Stimulated activated naive CD8-positive, alpha-beta T cell treated with anti-CD3 and anti-CD28 coated beads, Interleukin-15, Interleukin-2, amounts not matched to agents 100 ng/mL and 50 ng/mL, for 24 hours (primary cell): ENCODE results near the gene SIDT1.
A peak's percentile ranks its signal among the peaks of the same experiment; 100 is the strongest.

ENCODE experiments used
- H3K27ac Mint-ChIP-seq: one replicate; pipeline ENCODE4 v1.8.0; 2021; ENCODE audit warnings: mild to moderate bottlenecking, mixed read lengths
- H3K27me3 Mint-ChIP-seq: one replicate; pipeline ENCODE4 v1.8.0; 2021; ENCODE audit warnings: mixed read lengths
- H3K36me3 Mint-ChIP-seq: one replicate; pipeline ENCODE4 v1.8.0; 2021; ENCODE audit warnings: low read depth, mixed read lengths
- H3K4me1 Mint-ChIP-seq: one replicate; pipeline ENCODE4 v1.8.0; 2021; ENCODE audit warnings: low read depth, mixed read lengths
- H3K4me3 Mint-ChIP-seq: one replicate; pipeline ENCODE4 v1.8.0; 2021; ENCODE audit warnings: mild to moderate bottlenecking, mixed read lengths
- H3K9me3 Mint-ChIP-seq: one replicate; pipeline ENCODE4 v1.8.0; 2021; ENCODE audit warnings: mixed read lengths

Gene SIDT1

DNA sequence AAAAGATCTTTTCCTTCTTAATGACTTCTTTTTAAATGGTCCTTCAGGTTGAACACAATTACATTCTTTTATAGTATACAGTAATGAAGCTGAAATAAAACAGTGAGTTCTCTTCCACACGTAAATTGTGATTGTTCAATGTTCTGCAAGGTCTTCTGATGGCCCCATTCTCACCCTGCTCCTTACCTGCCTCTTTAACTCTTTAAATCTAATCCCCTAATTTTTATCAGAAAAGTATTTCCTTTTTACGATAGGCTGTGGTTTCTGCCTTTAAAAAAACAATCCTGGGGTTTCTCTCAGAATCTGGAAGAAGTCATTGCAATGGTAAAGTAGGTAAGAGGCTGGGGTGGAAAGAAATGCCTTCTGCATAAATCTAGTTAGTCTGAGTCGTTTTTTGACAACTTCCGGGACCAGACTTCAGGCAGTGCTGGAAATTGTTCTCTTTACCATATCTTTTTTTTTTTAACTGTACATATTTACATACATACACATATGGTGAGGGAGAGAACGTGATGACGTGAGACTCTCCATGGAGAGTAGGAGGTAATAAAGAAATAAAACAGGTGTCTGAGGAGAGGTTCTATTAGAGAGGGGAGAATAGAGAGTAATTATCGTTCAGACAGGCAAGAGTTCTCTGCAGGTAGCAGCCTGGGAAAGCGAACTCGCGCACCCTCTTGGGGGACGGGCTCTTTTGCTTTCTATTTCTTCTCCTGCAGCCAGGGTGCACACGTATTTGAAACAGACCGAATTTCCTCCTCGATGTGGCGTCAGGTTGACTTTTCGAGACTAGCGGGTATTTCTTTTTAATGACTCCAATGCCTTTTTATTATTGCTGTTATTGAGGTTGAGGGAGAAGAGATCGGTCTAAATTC is at the start of gene SIDT1:
Gene SIDT1, plus strand, starts transcription at position 730 of the 872 bp plus-strand sequence. CDS start 467 bp downstream, outside the sequence.
- H3K4me1 Mint-ChIP-seq, result peaks cover 49% of the 10 kb centered on the region
- H3K27me3 Mint-ChIP-seq, result no peaks in the 10 kb centered on the region
- peaks cover 7% of the 10 kb centered on the region for H3K36me3 Mint-ChIP-seq
- no peaks in the 10 kb centered on the region for H3K9me3 Mint-ChIP-seq
- peak within 1 kb of the TSS; percentile 98 for H3K27ac Mint-ChIP-seq
- peak within 1 kb of the TSS; percentile 95 for H3K4me3 Mint-ChIP-seq

DNA sequence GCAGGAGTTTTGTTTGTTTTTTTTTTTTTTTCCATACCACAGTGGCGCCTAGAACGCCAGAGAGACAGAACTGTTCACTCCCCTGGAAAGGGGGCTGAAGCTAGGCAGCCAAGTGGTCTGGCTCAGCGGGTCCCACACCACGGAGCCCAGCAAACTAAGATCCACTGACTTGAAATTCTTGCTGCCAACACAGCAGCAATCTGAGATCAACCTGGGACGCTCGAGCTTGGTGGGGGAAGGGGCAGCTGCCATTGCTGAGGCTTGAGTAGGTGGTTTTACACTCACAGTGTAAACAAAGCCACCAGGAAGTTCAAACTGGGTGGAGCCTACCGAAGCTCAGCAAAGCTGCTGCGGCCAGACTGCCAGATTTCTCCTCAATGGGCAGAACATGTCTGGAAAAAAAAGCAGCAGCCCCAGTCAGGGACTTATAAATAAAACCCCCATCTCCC is 47.2 kb upstream of the SIDT1 start:
- Mint-ChIP-seq H3K4me1 (peaks cover 4% of the 10 kb centered on the region), H3K36me3 (peaks cover 42% of the 10 kb centered on the region), H3K27me3 (no peaks in the 10 kb centered on the region), H3K4me3 (no peak overlapping the region), H3K9me3 (no peaks in the 10 kb centered on the region), H3K27ac (no peak overlapping the region)

DNA sequence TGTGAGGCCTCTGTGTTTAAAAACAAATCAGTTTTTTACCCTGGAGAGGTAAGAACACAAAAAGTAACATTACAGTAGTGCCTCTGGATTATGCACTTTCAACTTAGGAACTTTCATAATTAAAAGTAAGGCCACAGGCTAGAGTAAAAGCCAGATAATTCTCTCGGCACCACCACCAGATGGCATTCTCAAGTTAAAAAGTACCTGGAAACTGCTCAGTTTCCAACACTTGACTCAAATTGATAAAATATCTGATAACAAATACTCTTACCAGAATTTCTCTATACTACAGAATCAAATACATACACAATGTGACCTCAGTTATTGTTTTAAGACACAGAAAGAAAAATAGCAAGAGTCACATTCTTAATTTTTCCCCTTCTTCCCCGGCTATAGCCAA is 37.3 kb upstream of the SIDT1 start:
- no peaks in the 10 kb centered on the region for H3K9me3 Mint-ChIP-seq
- peaks cover 1% of the 10 kb centered on the region for H3K4me1 Mint-ChIP-seq
- no peaks in the 10 kb centered on the region for H3K27me3 Mint-ChIP-seq
- no peak overlapping the region for H3K27ac Mint-ChIP-seq
- H3K36me3 Mint-ChIP-seq, result peaks cover 38% of the 10 kb centered on the region
- H3K4me3 Mint-ChIP-seq, result no peak overlapping the region

DNA sequence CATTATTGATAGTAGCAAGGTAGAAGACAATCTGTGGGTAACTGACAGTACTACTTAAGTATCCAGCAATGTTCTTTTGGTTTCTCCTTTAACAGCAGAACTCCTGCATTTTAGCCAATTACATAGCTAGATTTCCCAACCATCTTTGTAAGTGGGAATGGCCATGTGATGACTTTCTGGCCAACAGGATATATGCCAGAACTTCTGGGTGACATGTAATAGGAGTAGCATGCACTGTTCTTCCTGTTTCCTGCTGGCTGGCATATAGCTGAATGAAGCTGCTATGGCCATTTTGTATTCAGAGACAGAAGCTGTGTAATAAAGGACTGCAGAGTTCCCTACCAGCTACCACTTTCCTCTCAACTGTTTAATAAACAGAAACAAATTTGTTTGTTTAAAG is 35.4 kb upstream of the SIDT1 start:
- Mint-ChIP-seq H3K4me1 (no peaks in the 10 kb centered on the region), H3K36me3 (peaks cover 40% of the 10 kb centered on the region), H3K27me3 (no peaks in the 10 kb centered on the region), H3K4me3 (no peak overlapping the region), H3K9me3 (no peaks in the 10 kb centered on the region), H3K27ac (no peak overlapping the region)

DNA sequence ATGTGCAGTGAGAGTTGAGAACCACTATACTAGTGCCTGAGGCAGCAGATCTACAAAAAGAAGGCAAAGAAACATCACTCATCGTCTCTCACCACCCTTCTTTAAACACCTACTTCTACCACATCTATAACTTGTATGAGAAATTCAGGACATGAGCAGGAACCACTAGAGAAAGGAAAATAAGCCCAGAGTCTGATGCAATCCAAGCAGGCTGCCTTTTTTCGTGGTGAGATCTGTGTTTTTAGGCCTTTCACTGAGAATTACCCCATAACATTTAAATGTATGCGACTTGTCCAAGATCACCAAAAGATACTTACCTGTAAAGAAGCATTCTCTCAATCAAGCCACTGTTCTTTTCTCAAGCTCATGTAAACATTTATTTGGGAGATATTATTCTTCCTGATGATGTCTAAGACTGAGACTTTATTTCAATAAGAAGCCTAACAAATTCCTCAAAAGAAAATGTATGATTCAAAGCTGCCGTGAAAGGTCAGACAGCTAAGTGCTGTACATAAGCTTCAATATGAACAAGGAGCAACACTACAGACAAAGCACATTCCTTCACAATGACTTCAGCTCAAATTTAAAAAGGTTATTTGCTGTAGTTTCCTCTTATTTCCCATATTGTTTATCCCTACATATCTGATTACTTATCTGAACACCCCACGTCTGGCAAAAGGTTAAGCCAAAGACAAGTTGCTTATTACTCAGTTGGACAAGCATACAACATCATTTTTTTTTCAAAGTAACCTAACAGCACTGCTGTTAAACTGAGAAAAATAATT is 33.9 kb upstream of the SIDT1 start:
- Mint-ChIP-seq H3K9me3 (no peaks in the 10 kb centered on the region), H3K4me3 (no peak overlapping the region), H3K4me1 (no peaks in the 10 kb centered on the region), H3K36me3 (peaks cover 37% of the 10 kb centered on the region), H3K27ac (peak overlapping the region; percentile 42), H3K27me3 (no peaks in the 10 kb centered on the region)

DNA sequence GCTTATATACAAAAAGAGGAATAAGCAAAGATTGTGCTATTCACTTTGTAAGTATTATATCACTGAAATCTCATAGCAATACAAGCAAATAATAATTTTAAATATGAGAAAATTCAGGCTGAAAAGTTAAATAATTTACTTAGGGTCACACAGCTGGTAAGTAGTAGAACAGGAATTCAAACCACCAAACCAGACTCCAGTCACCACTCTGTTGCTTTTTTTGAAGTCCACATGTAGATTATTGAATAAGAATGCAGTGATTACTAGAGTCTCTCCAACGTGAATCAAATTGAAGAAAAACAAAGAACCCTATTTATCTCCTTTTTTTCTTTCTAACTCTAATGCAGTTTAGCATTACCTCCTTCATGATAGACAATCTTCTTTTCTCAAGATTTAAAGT is 33.3 kb upstream of the SIDT1 start:
- Mint-ChIP-seq H3K27me3 (no peaks in the 10 kb centered on the region), H3K4me3 (no peak overlapping the region), H3K4me1 (no peaks in the 10 kb centered on the region), H3K9me3 (no peaks in the 10 kb centered on the region), H3K27ac (no peak overlapping the region), H3K36me3 (peaks cover 37% of the 10 kb centered on the region)

DNA sequence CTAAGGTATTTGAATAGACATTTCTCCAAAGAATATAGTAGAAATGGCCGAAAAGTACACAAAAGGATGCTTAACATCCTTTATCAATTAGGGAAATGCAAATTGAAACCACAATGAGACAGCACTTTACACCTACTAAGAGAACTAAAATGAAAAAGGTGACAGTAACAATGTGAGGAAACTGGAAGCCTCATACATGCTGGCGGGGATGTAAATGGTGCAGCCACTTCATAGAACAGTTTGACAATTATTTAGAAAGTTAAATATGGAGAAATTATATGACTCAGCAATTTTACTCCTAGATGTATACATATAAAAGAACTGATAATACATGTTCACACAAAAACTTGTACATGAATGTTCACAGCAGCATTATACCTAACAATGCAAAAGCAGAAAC is 30.8 kb upstream of the SIDT1 start:
- no peaks in the 10 kb centered on the region for H3K27me3 Mint-ChIP-seq
- no peak overlapping the region for H3K4me3 Mint-ChIP-seq
- H3K9me3 Mint-ChIP-seq, result no peaks in the 10 kb centered on the region
- H3K4me1 Mint-ChIP-seq, result no peaks in the 10 kb centered on the region
- peaks cover 42% of the 10 kb centered on the region for H3K36me3 Mint-ChIP-seq
- no peak overlapping the region for H3K27ac Mint-ChIP-seq

DNA sequence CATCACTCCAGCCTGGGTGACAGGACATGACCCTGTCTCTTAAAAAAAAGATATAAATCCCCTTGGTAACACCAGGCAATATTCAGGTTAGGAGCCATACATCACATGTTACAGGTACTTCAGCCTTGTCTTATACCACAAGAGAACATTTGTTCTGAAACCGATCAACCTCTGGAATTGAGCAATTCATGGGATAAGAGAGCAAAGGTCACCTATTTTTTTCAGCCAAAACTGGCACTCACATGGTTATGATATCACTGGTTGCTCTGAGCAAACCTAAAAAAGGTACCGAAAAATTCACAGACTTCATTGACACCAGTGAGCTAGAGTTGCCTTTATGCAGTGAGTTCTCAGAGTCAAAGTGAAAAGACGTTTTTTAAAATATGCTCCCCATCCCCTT is 26.5 kb upstream of the SIDT1 start:
- H3K27me3 Mint-ChIP-seq, result no peaks in the 10 kb centered on the region

DNA sequence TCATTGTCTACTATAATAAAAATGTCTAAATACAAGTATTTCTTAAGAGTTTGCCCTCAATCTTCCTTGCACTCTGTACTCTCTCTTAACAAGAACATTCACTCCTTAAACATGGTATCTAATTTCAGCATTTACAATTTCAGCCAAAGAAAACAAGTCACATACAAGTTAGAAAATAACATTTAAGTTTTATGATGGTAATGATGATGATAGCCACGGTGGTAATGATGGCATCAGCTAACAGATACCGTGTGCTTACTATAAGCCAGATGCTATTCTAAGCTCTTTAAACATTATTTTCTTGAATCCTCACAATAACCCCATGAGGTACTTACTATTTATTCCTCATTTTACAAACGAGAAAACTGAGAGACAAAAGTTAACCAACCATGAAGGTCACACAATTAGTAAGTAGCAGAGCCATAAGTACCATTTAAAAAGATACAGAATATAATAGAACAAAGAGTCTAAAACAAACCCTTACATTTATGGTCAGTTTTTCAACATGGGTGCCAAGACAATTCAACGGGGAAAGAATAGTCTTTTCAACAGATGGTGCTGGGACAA is 24.8 kb upstream of the SIDT1 start:
- Mint-ChIP-seq H3K9me3 (no peaks in the 10 kb centered on the region), H3K27ac (no peak overlapping the region), H3K27me3 (no peaks in the 10 kb centered on the region)

More for the DNA sequence above, 26.5 kb upstream of the SIDT1 start:
- Mint-ChIP-seq H3K27ac (no peak overlapping the region), H3K36me3 (peaks cover 33% of the 10 kb centered on the region), H3K4me3 (no peak overlapping the region), H3K4me1 (peaks cover 6% of the 10 kb centered on the region), H3K9me3 (no peaks in the 10 kb centered on the region)

DNA sequence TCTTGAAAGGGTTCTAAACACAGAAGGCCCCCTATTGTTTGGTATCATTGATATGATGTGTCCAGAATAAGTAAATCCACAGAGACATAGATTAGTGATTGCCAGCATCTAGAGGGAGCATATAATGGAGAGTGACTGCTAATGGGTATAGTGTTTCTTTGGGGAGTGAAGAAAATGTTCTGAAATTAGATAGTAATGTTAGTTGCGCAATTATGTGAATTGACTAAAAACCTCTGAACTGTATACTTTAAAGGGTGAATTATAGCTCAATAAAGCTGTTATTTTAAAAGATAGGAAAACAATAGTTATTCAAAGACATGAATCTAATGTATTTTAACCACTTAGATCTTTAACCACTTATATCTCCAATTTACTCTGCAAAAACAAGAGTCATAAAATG is 23.4 kb upstream of the SIDT1 start:
- Mint-ChIP-seq H3K4me1 (peaks cover 12% of the 10 kb centered on the region), H3K27me3 (no peaks in the 10 kb centered on the region), H3K4me3 (no peak overlapping the region), H3K36me3 (peaks cover 30% of the 10 kb centered on the region), H3K9me3 (no peaks in the 10 kb centered on the region), H3K27ac (no peak overlapping the region)

More for the DNA sequence above, 24.8 kb upstream of the SIDT1 start:
- H3K36me3 Mint-ChIP-seq, result peaks cover 30% of the 10 kb centered on the region
- no peak overlapping the region for H3K4me3 Mint-ChIP-seq
- H3K4me1 Mint-ChIP-seq, result peaks cover 12% of the 10 kb centered on the region

DNA sequence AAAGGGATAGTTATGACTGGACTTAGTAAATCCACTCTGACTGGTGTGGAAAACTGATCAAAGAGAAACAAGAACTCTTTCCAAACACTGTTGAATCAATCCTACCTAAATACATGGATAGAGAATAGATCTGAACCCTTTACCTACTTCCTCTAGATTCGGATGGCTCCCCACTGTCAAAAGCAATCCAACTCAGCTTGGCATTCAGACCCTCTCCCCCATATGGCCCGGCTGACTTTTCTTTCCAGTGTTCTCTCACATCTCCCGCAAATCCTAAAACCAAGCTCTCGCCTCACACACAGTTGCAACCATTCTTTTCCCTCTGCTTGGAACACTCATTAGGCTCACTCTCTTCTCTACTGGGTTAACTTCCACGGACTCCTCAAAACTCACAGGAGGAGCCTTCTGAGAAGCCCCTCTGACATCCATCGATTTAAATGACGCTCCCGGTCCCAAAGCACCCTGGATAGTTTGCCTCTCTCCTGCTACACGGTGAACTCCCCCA is 18.0 kb upstream of the SIDT1 start:
- H3K27me3 Mint-ChIP-seq, result peaks cover 18% of the 10 kb centered on the region
- H3K9me3 Mint-ChIP-seq, result no peaks in the 10 kb centered on the region
- H3K4me3 Mint-ChIP-seq, result no peak overlapping the region
- peaks cover 11% of the 10 kb centered on the region for H3K36me3 Mint-ChIP-seq
- peaks cover 19% of the 10 kb centered on the region for H3K4me1 Mint-ChIP-seq
- H3K27ac Mint-ChIP-seq, result no peak overlapping the region

DNA sequence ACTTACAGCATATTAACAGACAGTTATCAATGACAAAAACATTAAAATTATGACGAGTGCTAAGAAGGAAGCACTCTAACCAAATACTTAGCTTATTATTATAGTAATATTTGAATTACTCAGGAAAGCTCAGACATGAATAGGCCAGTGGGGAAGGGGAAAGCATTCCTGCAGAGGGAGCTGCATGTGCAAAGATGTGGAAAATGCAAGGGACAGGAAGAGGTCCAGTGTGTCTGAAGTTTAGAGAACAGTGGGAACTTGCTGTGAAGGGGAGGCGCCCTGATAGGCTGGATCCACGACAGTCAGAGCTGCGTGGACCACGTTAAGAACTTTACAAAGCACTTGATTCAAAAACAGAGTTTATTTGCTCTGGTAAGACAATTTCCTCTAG is 16.2 kb upstream of the SIDT1 start:
- Mint-ChIP-seq H3K27me3 (peaks cover 18% of the 10 kb centered on the region), H3K36me3 (peaks cover 3% of the 10 kb centered on the region), H3K9me3 (no peaks in the 10 kb centered on the region), H3K27ac (no peak overlapping the region), H3K4me3 (no peak overlapping the region), H3K4me1 (peaks cover 10% of the 10 kb centered on the region)

DNA sequence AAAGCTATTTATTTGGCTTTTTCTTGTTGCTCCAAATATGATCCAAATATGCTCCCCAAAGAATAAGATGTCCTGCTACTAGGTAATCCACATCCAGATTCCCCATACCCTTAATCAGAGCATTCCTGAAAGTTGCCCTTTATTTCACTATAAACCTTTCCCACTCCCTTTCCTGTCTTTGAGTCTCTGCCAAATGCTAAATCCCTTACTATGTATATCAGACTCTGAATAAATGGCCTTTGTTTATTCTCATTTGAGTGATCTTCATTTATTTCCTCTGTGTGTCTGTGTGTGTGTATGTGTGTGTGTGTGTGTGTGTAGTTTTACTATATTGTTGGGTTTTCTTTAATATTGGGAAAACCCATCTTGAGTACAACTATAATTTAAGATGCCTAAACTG is 10.4 kb upstream of the SIDT1 start:
- Mint-ChIP-seq H3K36me3 (no peaks in the 10 kb centered on the region), H3K27ac (no peak overlapping the region), H3K27me3 (peaks cover 16% of the 10 kb centered on the region), H3K4me1 (no peaks in the 10 kb centered on the region), H3K9me3 (no peaks in the 10 kb centered on the region), H3K4me3 (no peak overlapping the region)

DNA sequence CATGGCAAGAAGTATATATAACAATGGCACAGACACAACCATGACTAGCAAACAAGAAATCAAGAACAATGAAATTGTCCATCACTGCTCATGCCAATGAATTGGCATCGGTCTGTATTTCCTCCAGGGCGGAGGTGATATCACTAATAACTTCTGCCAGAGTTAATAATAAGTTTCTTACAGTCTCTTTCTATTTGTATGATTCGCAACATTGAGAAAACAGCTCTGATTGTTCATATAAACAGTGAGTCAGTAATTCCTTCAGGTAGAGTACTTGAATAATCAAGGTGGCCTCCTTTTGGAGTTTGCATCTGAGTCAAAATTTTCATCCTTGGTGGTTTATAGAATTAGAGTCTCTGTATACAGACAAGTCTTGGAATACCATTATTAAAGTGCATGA is 9.1 kb upstream of the SIDT1 start:
- no peak overlapping the region for H3K27ac Mint-ChIP-seq
- no peaks in the 10 kb centered on the region for H3K36me3 Mint-ChIP-seq
- H3K27me3 Mint-ChIP-seq, result peaks cover 8% of the 10 kb centered on the region
- H3K4me1 Mint-ChIP-seq, result no peaks in the 10 kb centered on the region
- H3K4me3 Mint-ChIP-seq, result no peak overlapping the region
- H3K9me3 Mint-ChIP-seq, result no peaks in the 10 kb centered on the region
